K562 (cell line): ENCODE measurements around the gene SLC31A1. TPM values are rescaled to one million over a fixed set of nuclear protein-coding genes. Genes with fewer than 3 reads are reported as not detected.

Experiments used
- CBX3 ChIP-seq, 2 experiments: IDR thresholded peaks; 1 replicate in 1 of 2; 2 replicates in 1 of 2; pipeline ENCODE4 v1.6.1; 2012; ENCODE audit warnings: inconsistent platforms in 2 of 2, low read length in 2 of 2, borderline replicate concordance in 1 of 2, control low read depth in 1 of 2
- ELF4 ChIP-seq: fragments of 450-650 bp; formaldehyde crosslinking; IDR thresholded peaks from 2 replicates; pipeline ENCODE4 v1.4.0; 2022; ENCODE audit warnings: missing genetic modification characterization
- SMAD1 ChIP-seq: fragments of 150-350 bp; IDR thresholded peaks from 2 replicates; pipeline ENCODE4 v1.6.1; 2014; ENCODE audit warnings: low read length, low read depth; ENCODE audit not compliant: partially characterized antibody
- ZC3H11A ChIP-seq: IDR thresholded peaks from 2 replicates; pipeline ENCODE4 v1.6.1; 2012; ENCODE audit warnings: low read depth, low read length, improper control_type of control experiment
- ZZZ3 ChIP-seq: fragments of 450-650 bp; IDR thresholded peaks from 2 replicates; pipeline ENCODE4 v1.6.1; 2016; ENCODE audit warnings: antibody characterized with exemption, mild to moderate bottlenecking, moderate library complexity
- polyA plus RNA-seq, 8 experiments: library from polyadenylated mRNA; depleted of rRNA in 4 of 8; stranded (reverse) in 5 of 8; unstranded in 3 of 8; fragments of >200 nt; fragmentation: Nextera tagmentation in 2 of 8; fragmentation: Illumina TruSeq in 1 of 8; extraction: Ambion mirVana in 2 of 8; extraction: Trizol in 1 of 8; gene quantifications; 2 replicates each; pipeline versions ENCODE4 v1.2.1 to v1.2.3, GENCODE V29; 2011 to 2014; ENCODE audit warnings: inconsistent platforms in 1 of 8, missing spikeins in 1 of 8
- total RNA-seq, 7 experiments: library from RNA; depleted of rRNA in 6 of 7; stranded (reverse); fragments of >200 nt in 6 of 7; fragmentation: Illumina TruSeq in 2 of 7; extraction: Trizol in 2 of 7; gene quantifications; 2 replicates each; pipeline versions ENCODE4 v1.2.1 to v1.2.3, GENCODE V29; 2011 to 2021; ENCODE audit warnings: low replicate concordance in 1 of 7
- TF ChIP-seq, protein P1 (sequence below): fragments of 450-650 bp; IDR thresholded peaks from 2 replicates; pipeline ENCODE4 v1.6.1; 2016; ENCODE audit warnings: mild to moderate bottlenecking, moderate library complexity
- TF ChIP-seq, protein P2 (sequence below): fragments of 250-450 bp; sonication (Bioruptor Pico); IDR thresholded peaks from 2 replicates; pipeline ENCODE4 v1.5.0; 2020; ENCODE audit warnings: mild to moderate bottlenecking, borderline replicate concordance
- TF ChIP-seq, protein P3 (sequence below): sonication (generic); formaldehyde crosslinking; IDR thresholded peaks from 2 replicates; pipeline ENCODE4 v1.8.0; 2022; ENCODE audit warnings: mild to moderate bottlenecking, missing genetic modification reagents, borderline replicate concordance

The SLC31A1 gene
- total and polyA plus RNA-seq, 9 of the 15 experiments (the other 6 are each of a cell fraction or from before 2014, with no cell fraction given), result 15.4 to 40.7 (median 25.9) TPM

DNA sequence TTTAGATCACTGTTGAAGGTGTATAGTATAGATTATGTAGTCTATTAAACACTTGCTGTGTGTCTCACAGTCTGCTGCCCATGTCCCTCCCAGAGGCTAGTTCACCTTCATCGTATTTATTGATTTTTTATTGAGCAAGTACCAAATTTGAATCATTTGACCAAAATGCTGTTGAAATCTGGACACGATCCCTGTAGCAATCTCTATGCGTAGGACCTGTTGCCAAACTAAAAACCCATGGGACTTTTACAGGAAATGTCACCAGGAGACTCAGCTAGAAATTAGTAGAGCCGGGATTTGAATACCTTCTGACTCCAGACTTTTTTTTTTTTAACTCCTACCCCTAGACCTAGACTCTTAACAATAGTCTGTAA lies 17.5 kb downstream of the SLC31A1 start (continued):
- TF ChIP-seq, protein P1, sequence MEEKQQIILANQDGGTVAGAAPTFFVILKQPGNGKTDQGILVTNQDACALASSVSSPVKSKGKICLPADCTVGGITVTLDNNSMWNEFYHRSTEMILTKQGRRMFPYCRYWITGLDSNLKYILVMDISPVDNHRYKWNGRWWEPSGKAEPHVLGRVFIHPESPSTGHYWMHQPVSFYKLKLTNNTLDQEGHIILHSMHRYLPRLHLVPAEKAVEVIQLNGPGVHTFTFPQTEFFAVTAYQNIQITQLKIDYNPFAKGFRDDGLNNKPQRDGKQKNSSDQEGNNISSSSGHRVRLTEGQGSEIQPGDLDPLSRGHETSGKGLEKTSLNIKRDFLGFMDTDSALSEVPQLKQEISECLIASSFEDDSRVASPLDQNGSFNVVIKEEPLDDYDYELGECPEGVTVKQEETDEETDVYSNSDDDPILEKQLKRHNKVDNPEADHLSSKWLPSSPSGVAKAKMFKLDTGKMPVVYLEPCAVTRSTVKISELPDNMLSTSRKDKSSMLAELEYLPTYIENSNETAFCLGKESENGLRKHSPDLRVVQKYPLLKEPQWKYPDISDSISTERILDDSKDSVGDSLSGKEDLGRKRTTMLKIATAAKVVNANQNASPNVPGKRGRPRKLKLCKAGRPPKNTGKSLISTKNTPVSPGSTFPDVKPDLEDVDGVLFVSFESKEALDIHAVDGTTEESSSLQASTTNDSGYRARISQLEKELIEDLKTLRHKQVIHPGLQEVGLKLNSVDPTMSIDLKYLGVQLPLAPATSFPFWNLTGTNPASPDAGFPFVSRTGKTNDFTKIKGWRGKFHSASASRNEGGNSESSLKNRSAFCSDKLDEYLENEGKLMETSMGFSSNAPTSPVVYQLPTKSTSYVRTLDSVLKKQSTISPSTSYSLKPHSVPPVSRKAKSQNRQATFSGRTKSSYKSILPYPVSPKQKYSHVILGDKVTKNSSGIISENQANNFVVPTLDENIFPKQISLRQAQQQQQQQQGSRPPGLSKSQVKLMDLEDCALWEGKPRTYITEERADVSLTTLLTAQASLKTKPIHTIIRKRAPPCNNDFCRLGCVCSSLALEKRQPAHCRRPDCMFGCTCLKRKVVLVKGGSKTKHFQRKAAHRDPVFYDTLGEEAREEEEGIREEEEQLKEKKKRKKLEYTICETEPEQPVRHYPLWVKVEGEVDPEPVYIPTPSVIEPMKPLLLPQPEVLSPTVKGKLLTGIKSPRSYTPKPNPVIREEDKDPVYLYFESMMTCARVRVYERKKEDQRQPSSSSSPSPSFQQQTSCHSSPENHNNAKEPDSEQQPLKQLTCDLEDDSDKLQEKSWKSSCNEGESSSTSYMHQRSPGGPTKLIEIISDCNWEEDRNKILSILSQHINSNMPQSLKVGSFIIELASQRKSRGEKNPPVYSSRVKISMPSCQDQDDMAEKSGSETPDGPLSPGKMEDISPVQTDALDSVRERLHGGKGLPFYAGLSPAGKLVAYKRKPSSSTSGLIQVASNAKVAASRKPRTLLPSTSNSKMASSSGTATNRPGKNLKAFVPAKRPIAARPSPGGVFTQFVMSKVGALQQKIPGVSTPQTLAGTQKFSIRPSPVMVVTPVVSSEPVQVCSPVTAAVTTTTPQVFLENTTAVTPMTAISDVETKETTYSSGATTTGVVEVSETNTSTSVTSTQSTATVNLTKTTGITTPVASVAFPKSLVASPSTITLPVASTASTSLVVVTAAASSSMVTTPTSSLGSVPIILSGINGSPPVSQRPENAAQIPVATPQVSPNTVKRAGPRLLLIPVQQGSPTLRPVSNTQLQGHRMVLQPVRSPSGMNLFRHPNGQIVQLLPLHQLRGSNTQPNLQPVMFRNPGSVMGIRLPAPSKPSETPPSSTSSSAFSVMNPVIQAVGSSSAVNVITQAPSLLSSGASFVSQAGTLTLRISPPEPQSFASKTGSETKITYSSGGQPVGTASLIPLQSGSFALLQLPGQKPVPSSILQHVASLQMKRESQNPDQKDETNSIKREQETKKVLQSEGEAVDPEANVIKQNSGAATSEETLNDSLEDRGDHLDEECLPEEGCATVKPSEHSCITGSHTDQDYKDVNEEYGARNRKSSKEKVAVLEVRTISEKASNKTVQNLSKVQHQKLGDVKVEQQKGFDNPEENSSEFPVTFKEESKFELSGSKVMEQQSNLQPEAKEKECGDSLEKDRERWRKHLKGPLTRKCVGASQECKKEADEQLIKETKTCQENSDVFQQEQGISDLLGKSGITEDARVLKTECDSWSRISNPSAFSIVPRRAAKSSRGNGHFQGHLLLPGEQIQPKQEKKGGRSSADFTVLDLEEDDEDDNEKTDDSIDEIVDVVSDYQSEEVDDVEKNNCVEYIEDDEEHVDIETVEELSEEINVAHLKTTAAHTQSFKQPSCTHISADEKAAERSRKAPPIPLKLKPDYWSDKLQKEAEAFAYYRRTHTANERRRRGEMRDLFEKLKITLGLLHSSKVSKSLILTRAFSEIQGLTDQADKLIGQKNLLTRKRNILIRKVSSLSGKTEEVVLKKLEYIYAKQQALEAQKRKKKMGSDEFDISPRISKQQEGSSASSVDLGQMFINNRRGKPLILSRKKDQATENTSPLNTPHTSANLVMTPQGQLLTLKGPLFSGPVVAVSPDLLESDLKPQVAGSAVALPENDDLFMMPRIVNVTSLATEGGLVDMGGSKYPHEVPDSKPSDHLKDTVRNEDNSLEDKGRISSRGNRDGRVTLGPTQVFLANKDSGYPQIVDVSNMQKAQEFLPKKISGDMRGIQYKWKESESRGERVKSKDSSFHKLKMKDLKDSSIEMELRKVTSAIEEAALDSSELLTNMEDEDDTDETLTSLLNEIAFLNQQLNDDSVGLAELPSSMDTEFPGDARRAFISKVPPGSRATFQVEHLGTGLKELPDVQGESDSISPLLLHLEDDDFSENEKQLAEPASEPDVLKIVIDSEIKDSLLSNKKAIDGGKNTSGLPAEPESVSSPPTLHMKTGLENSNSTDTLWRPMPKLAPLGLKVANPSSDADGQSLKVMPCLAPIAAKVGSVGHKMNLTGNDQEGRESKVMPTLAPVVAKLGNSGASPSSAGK, result no peak
- TF ChIP-seq, protein P2, sequence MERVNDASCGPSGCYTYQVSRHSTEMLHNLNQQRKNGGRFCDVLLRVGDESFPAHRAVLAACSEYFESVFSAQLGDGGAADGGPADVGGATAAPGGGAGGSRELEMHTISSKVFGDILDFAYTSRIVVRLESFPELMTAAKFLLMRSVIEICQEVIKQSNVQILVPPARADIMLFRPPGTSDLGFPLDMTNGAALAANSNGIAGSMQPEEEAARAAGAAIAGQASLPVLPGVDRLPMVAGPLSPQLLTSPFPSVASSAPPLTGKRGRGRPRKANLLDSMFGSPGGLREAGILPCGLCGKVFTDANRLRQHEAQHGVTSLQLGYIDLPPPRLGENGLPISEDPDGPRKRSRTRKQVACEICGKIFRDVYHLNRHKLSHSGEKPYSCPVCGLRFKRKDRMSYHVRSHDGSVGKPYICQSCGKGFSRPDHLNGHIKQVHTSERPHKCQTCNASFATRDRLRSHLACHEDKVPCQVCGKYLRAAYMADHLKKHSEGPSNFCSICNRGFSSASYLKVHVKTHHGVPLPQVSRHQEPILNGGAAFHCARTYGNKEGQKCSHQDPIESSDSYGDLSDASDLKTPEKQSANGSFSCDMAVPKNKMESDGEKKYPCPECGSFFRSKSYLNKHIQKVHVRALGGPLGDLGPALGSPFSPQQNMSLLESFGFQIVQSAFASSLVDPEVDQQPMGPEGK (CRISPR knock-in tag), result no peak
- TF ChIP-seq ELF4 (CRISPR knock-in tag) (no peak), ZC3H11A (no peak), CBX3 (IDR thresholded peaks at IDR 0.05; ENCODE audit: borderline replicate concordance in 1 of 2, low read length in 2 of 2) (no peak), SMAD1 (no peak), ZZZ3 (no peak)
- TF ChIP-seq, protein P3, sequence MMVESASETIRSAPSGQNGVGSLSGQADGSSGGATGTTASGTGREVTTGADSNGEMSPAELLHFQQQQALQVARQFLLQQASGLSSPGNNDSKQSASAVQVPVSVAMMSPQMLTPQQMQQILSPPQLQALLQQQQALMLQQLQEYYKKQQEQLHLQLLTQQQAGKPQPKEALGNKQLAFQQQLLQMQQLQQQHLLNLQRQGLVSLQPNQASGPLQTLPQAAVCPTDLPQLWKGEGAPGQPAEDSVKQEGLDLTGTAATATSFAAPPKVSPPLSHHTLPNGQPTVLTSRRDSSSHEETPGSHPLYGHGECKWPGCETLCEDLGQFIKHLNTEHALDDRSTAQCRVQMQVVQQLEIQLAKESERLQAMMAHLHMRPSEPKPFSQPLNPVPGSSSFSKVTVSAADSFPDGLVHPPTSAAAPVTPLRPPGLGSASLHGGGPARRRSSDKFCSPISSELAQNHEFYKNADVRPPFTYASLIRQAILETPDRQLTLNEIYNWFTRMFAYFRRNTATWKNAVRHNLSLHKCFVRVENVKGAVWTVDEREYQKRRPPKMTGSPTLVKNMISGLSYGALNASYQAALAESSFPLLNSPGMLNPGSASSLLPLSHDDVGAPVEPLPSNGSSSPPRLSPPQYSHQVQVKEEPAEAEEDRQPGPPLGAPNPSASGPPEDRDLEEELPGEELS (CRISPR knock-in tag), result no peak
- TF ChIP-seq, all 486 proteins: peak for 0
